ENCODE data around the gene BTBD19. TPM values are rescaled to one million over a fixed set of nuclear protein-coding genes. Genes with fewer than 3 reads are reported as not detected.
"Not testable (repeated sequence)": the region's sequence is repeated elsewhere in the genome, so short reads cannot be mapped to it uniquely, and the experiment has no call there.

BTBD19 gene
- total RNA-seq, 1 donor: 8.7 TPM

- H3K9me3 ChIP-seq (ENCODE audit: low read depth, low read length): no peaks in the 10 kb centered on the region
- no peaks in the 10 kb centered on the region for H3K27me3 ChIP-seq (ENCODE audit: insufficient read depth, low read length)
- no peak overlapping the region for H3K4me3 ChIP-seq (ENCODE audit: low read length)
- H3K4me1 ChIP-seq (ENCODE audit: insufficient read depth, low read length): peaks cover 64% of the 10 kb centered on the region
Measured at GRCh38 chr1:44812822-44813543, 4.7 kb downstream of the BTBD19 start.

GRCh38 chr1:44815926-44816325 lies 7.6 kb downstream of the BTBD19 start:
- H3K4me3 ChIP-seq (ENCODE audit: low read length); H3K9me3 ChIP-seq (ENCODE audit: low read depth, low read length); H3K27me3 ChIP-seq (ENCODE audit: insufficient read depth, low read length): not testable (repeated sequence)
- peaks cover 57% of the 10 kb centered on the region for H3K4me1 ChIP-seq (ENCODE audit: insufficient read depth, low read length)

- no peaks in the 10 kb centered on the region for H3K27me3 ChIP-seq (ENCODE audit: insufficient read depth, low read length)
- no peak overlapping the region for H3K4me3 ChIP-seq (ENCODE audit: low read length)
- no peaks in the 10 kb centered on the region for H3K9me3 ChIP-seq (ENCODE audit: low read depth, low read length)
- H3K4me1 ChIP-seq (ENCODE audit: insufficient read depth, low read length): peaks cover 51% of the 10 kb centered on the region
Measured at GRCh38 chr1:44817307-44817706, 9.0 kb downstream of the BTBD19 start.

GRCh38 chr1:44817771-44818495 lies 9.6 kb downstream of the BTBD19 start:
- Histone ChIP-seq H3K4me1 (ENCODE audit: insufficient read depth, low read length) (peaks cover 50% of the 10 kb centered on the region), H3K9me3 (ENCODE audit: low read depth, low read length) (no peaks in the 10 kb centered on the region), H3K27me3 (ENCODE audit: insufficient read depth, low read length) (no peaks in the 10 kb centered on the region), H3K4me3 (ENCODE audit: low read length) (no peak overlapping the region)

GRCh38 chr1:44819196-44819607 lies 10.9 kb downstream of the BTBD19 start:
- H3K9me3 ChIP-seq (ENCODE audit: low read depth, low read length): no peaks in the 10 kb centered on the region
- no peaks in the 10 kb centered on the region for H3K27me3 ChIP-seq (ENCODE audit: insufficient read depth, low read length)
- peaks cover 39% of the 10 kb centered on the region for H3K4me1 ChIP-seq (ENCODE audit: insufficient read depth, low read length)
- peak overlapping the region; percentile 47 for H3K4me3 ChIP-seq (ENCODE audit: low read length)

GRCh38 chr1:44819608-44820327 lies 11.4 kb downstream of the BTBD19 start:
- H3K9me3 ChIP-seq (ENCODE audit: low read depth, low read length): no peaks in the 10 kb centered on the region
- H3K4me1 ChIP-seq (ENCODE audit: insufficient read depth, low read length): peaks cover 34% of the 10 kb centered on the region
- peak overlapping the region; percentile 47 for H3K4me3 ChIP-seq (ENCODE audit: low read length)
- H3K27me3 ChIP-seq (ENCODE audit: insufficient read depth, low read length): no peaks in the 10 kb centered on the region

GRCh38 chr1:44820328-44821239 lies 12.3 kb downstream of the BTBD19 start:
- H3K4me1 ChIP-seq (ENCODE audit: insufficient read depth, low read length): peaks cover 26% of the 10 kb centered on the region
- H3K9me3 ChIP-seq (ENCODE audit: low read depth, low read length): no peaks in the 10 kb centered on the region
- H3K27me3 ChIP-seq (ENCODE audit: insufficient read depth, low read length): no peaks in the 10 kb centered on the region
- peak overlapping the region; percentile 47 for H3K4me3 ChIP-seq (ENCODE audit: low read length)

- Histone ChIP-seq H3K4me1 (ENCODE audit: insufficient read depth, low read length) (peaks cover 29% of the 10 kb centered on the region), H3K27me3 (ENCODE audit: insufficient read depth, low read length) (no peaks in the 10 kb centered on the region), H3K9me3 (ENCODE audit: low read depth, low read length) (no peaks in the 10 kb centered on the region), H3K4me3 (ENCODE audit: low read length) (no peak overlapping the region)
Measured at GRCh38 chr1:44821240-44821715, 13.0 kb downstream of the BTBD19 start.

GRCh38 chr1:44822131-44822701 lies 13.9 kb downstream of the BTBD19 start:
- Histone ChIP-seq H3K4me3 (ENCODE audit: low read length) (no peak overlapping the region), H3K27me3 (ENCODE audit: insufficient read depth, low read length) (no peaks in the 10 kb centered on the region), H3K9me3 (ENCODE audit: low read depth, low read length) (no peaks in the 10 kb centered on the region)

GRCh38 chr1:44822981-44823451 lies 14.7 kb downstream of the BTBD19 start:
- Histone ChIP-seq H3K9me3 (ENCODE audit: low read depth, low read length) (no peaks in the 10 kb centered on the region), H3K4me3 (ENCODE audit: low read length) (no peak overlapping the region), H3K4me1 (ENCODE audit: insufficient read depth, low read length) (peaks cover 38% of the 10 kb centered on the region), H3K27me3 (ENCODE audit: insufficient read depth, low read length) (no peaks in the 10 kb centered on the region)

More at GRCh38 chr1:44822131-44822701, 13.9 kb downstream of the BTBD19 start:
- peaks cover 38% of the 10 kb centered on the region for H3K4me1 ChIP-seq (ENCODE audit: insufficient read depth, low read length)

- H3K4me1 ChIP-seq (ENCODE audit: insufficient read depth, low read length): peaks cover 26% of the 10 kb centered on the region
- not testable (repeated sequence) for H3K9me3 ChIP-seq (ENCODE audit: low read depth, low read length); H3K4me3 ChIP-seq (ENCODE audit: low read length); H3K27me3 ChIP-seq (ENCODE audit: insufficient read depth, low read length)
Measured at GRCh38 chr1:44824392-44824791, 16.1 kb downstream of the BTBD19 start.

- no peaks in the 10 kb centered on the region for H3K9me3 ChIP-seq (ENCODE audit: low read depth, low read length)
- H3K4me1 ChIP-seq (ENCODE audit: insufficient read depth, low read length): peaks cover 23% of the 10 kb centered on the region
- H3K27me3 ChIP-seq (ENCODE audit: insufficient read depth, low read length): no peaks in the 10 kb centered on the region
- H3K4me3 ChIP-seq (ENCODE audit: low read length): no peak overlapping the region
Measured at GRCh38 chr1:44826375-44827196, 18.3 kb downstream of the BTBD19 start.

- H3K4me3 ChIP-seq (ENCODE audit: low read length): no peak overlapping the region
- H3K27me3 ChIP-seq (ENCODE audit: insufficient read depth, low read length): no peaks in the 10 kb centered on the region
- no peaks in the 10 kb centered on the region for H3K9me3 ChIP-seq (ENCODE audit: low read depth, low read length)
- H3K4me1 ChIP-seq (ENCODE audit: insufficient read depth, low read length): peaks cover 23% of the 10 kb centered on the region
Measured at GRCh38 chr1:44827197-44828002, 19.1 kb downstream of the BTBD19 start.

All from mononuclear cell (primary cell).